HepG2 (cell line): Measurements from ENCODE around the gene KCTD13. TPM values are rescaled to one million over a fixed set of nuclear protein-coding genes. Genes with fewer than 3 reads are reported as not detected.

ENCODE experiments used
- ATAC-seq: fragments of 200-7000 bp; cut with Tn5 transposase; 3 replicates; pipeline ENCODE4 v1.9.1; 2020; ENCODE audit warnings: mild to moderate bottlenecking, moderate library complexity
- Bru-seq: library from RNA; stranded (reverse); fragments of 400-500 nt; gene quantifications from one replicate; lab custom pipeline; 2021; lab: Mats Ljungman, UMichigan
- BruChase-seq, 2 experiments: library from RNA; stranded (reverse); fragments of 400-500 nt; gene quantifications; one replicate each; lab custom pipeline; 2021; lab: Mats Ljungman, UMichigan
- BruUV-seq: library from RNA; stranded (reverse); fragments of 400-500 nt; replicated peaks from 2 replicates; lab custom pipeline; 2021; lab: Mats Ljungman, UMichigan
- CTCF ChIA-PET: fragments of 300-600 bp; formaldehyde crosslinking; extraction: SDS; loops from one replicate; lab custom pipeline; 2021; ENCODE audit warnings: low total read pairs, inconsistent platforms, low intra/inter-chr PET ratio; lab: Yijun Ruan, JAX
- POLR2A ChIA-PET: fragments of 350-600 bp; sonication (Branson Sonifier 250); formaldehyde crosslinking; loops from one replicate; lab custom pipeline; 2020; ENCODE audit warnings: antibody characterized with exemption, inconsistent platforms; lab: Yijun Ruan, JAX
- DNase-seq: peaks from one replicate; pipeline ENCODE4 v3.0.0-alpha.2; 2015; ENCODE audit warnings: low spot score
- FAIRE-seq: peaks from 3 replicates; lab custom pipeline; 2011; peaks lifted over from hg19 to GRCh38; lab: Jason Lieb, UNC
- H2AFZ ChIP-seq: one replicate; pipeline ENCODE4 v1.6.1; 2011; ENCODE audit warnings: low read length, inconsistent platforms
- H3K27ac ChIP-seq: fragments of 300-600 bp; 3 replicates; pipeline ENCODE4 v1.8.0; 2011; ENCODE audit warnings: mixed run types, mild to moderate bottlenecking, mixed read lengths, low read length, inconsistent platforms; ENCODE audit not compliant: insufficient read depth; ENCODE audit errors: extremely low read length
- H3K27me3 ChIP-seq, 2 experiments: fragments of 200-600 bp in 1 of 2; 2 replicates in 1 of 2; 3 replicates in 1 of 2; pipeline versions ENCODE4 v1.6.0 to v1.8.0; 2011; ENCODE audit warnings: low read length in 2 of 2, mild to moderate bottlenecking in 2 of 2, moderate library complexity in 2 of 2, inconsistent platforms in 1 of 2; ENCODE audit not compliant: insufficient read depth in 2 of 2, control insufficient read depth in 1 of 2
- H3K36me3 ChIP-seq, 2 experiments: fragments of 200-600 bp in 1 of 2; replicated peaks in 1 of 2; 2 replicates in 1 of 2; 3 replicates in 1 of 2; pipeline versions ENCODE4 v1.5.1 to v1.8.0; 2011; ENCODE audit warnings: low read length in 2 of 2, inconsistent platforms in 1 of 2; ENCODE audit not compliant: insufficient read depth in 2 of 2, control insufficient read depth in 1 of 2
- H3K4me1 ChIP-seq: 2 replicates; pipeline ENCODE4 v1.5.1; 2012; ENCODE audit warnings: low read length, inconsistent platforms; ENCODE audit not compliant: insufficient read depth
- H3K4me2 ChIP-seq: 2 replicates; pipeline ENCODE4 v1.6.0; 2011; ENCODE audit warnings: low read depth, low read length, inconsistent platforms
- H3K4me3 ChIP-seq, 3 experiments: fragments of 200-600 bp in 1 of 3; sonication (generic), shearing (Covaris generic) in 1 of 3; replicated peaks in 1 of 3; 2 replicates each; pipeline ENCODE4 v1.5.1; 2011 to 2016; ENCODE audit warnings: low read length in 3 of 3, inconsistent platforms in 2 of 3, low read depth in 2 of 3, mild to moderate bottlenecking in 2 of 3, control low read depth in 1 of 3, mixed read lengths in 1 of 3; ENCODE audit not compliant: insufficient read depth in 1 of 3
- H3K79me2 ChIP-seq: one replicate; pipeline ENCODE4 v1.6.1; 2011; ENCODE audit warnings: low read length, inconsistent platforms; ENCODE audit not compliant: insufficient read depth
- H3K9ac ChIP-seq: 2 replicates; pipeline ENCODE4 v1.6.0; 2011; ENCODE audit warnings: mild to moderate bottlenecking, low read depth, low read length, inconsistent platforms; ENCODE audit not compliant: insufficient read depth
- H3K9me3 ChIP-seq: 2 replicates; pipeline ENCODE4 v1.5.1; 2012; ENCODE audit warnings: mild to moderate bottlenecking, low read length
- H4K20me1 ChIP-seq: 2 replicates; pipeline ENCODE4 v1.6.0; 2011; ENCODE audit warnings: inconsistent platforms, mild to moderate bottlenecking, low read length, moderate library complexity; ENCODE audit not compliant: insufficient read depth
- ARNTL ChIP-seq: sonication (generic); formaldehyde crosslinking; IDR thresholded peaks from 2 replicates; pipeline ENCODE4 v1.4.0; 2020; ENCODE audit warnings: mild to moderate bottlenecking, missing genetic modification reagents
- CHD4 ChIP-seq: fragments of 200-600 bp; sonication (generic); IDR thresholded peaks from 2 replicates; pipeline ENCODE4 v1.7.0; 2017; ENCODE audit warnings: mild to moderate bottlenecking, low read length, borderline replicate concordance
- MBNL3 ChIP-seq: fragments of 250-450 bp; sonication (Bioruptor Pico); conservative IDR thresholded peaks from 2 replicates; pipeline ENCODE4 v1.8.0; 2022; ENCODE audit warnings: mild to moderate bottlenecking, inconsistent platforms
- MED8 ChIP-seq: sonication (generic); formaldehyde crosslinking; IDR thresholded peaks from 2 replicates; pipeline ENCODE4 v1.8.1; 2023; ENCODE audit warnings: mild to moderate bottlenecking, missing genetic modification reagents; ENCODE audit not compliant: insufficient replicate concordance
- SATB2 ChIP-seq: sonication (generic); formaldehyde crosslinking; IDR thresholded peaks from 2 replicates; pipeline ENCODE4 v1.5.0; 2020; ENCODE audit warnings: missing genetic modification reagents
- TBL1XR1 ChIP-seq: fragments of 150-350 bp; IDR thresholded peaks from 2 replicates; pipeline ENCODE4 v1.6.1; 2014; ENCODE audit warnings: borderline replicate concordance, low read length; ENCODE audit not compliant: partially characterized antibody
- ZBTB38 ChIP-seq: sonication (generic); formaldehyde crosslinking; IDR thresholded peaks from 2 replicates; pipeline ENCODE4 v1.5.1; 2020; ENCODE audit warnings: mild to moderate bottlenecking, missing genetic modification reagents
- ZNF335 ChIP-seq: sonication (generic); formaldehyde crosslinking; IDR thresholded peaks from 2 replicates; pipeline ENCODE4 v1.4.0; 2020; ENCODE audit warnings: missing genetic modification reagents
- ZNF773 ChIP-seq: sonication (generic); formaldehyde crosslinking; IDR thresholded peaks from 2 replicates; pipeline ENCODE4 v1.4.0; 2020; ENCODE audit warnings: missing genetic modification reagents, borderline replicate concordance
- WGBS: methylation state at CpG from one replicate; pipeline ENCODE4 v1.1.6; 2017; ENCODE audit warnings: low lambda C conversion rate; 5-methylcytosine and 5-hydroxymethylcytosine counted together
- in situ Hi-C: cut with HindIII; loops from 2 replicates; pipeline ENCODE4 v1.10.0; 2017; ENCODE audit warnings: low pct_unique_long_range_greater_than_20kb; ENCODE audit not compliant: extremely low pct_ligation_motif_present
- intact Hi-C: fragments of 100-400 bp; cut with micrococcal nuclease; formaldehyde crosslinking; loops from one replicate; pipeline ENCODE4 v1.10.0; 2022; ENCODE audit not compliant: unreplicated experiment
- long read RNA-seq, 2 experiments: library from RNA in 1 of 2; library from polyadenylated mRNA in 1 of 2; stranded (forward) in 1 of 2; unstranded in 1 of 2; transcript quantifications; one replicate each; pipeline ENCODE4 v2.0.0, GENCODE V29; 2019 to 2022
- polyA minus RNA-seq, 3 experiments: library from RNA; depleted of rRNA, polyadenylated mRNA; stranded (reverse); fragments of >200 nt; gene quantifications; 2 replicates each; pipeline ENCODE4 v1.2.3, GENCODE V29; 2011; ENCODE audit warnings: low replicate concordance in 1 of 3
- polyA plus RNA-seq, 8 experiments: library from polyadenylated mRNA; depleted of rRNA in 3 of 8; stranded (reverse) in 7 of 8; unstranded in 1 of 8; fragments of >200 nt; fragmentation: Illumina TruSeq in 4 of 8; extraction: Trizol in 4 of 8; gene quantifications; 2 replicates each; pipeline versions ENCODE4 v1.2.1 to v1.2.3, GENCODE V29; 2011 to 2016; ENCODE audit warnings: low read depth in 4 of 8, missing spikeins in 1 of 8, mixed read lengths in 1 of 8; ENCODE audit not compliant: insufficient read depth in 1 of 8
- total RNA-seq, 5 experiments: library from RNA; depleted of rRNA; stranded (reverse); fragments of >200 nt; fragmentation: Illumina TruSeq; extraction: Trizol; gene quantifications; 2 replicates each; pipeline ENCODE4 v1.2.3, GENCODE V29; 2016; ENCODE audit warnings: low read depth in 1 of 5
- TF ChIP-seq, protein P1 (sequence below): sonication (generic); formaldehyde crosslinking; IDR thresholded peaks from 2 replicates; pipeline ENCODE4 v1.5.0; 2020; ENCODE audit warnings: missing genetic modification reagents
- TF ChIP-seq, protein P2 (sequence below): sonication (generic); formaldehyde crosslinking; IDR thresholded peaks from 2 replicates; pipeline ENCODE4 v1.8.1; 2023; ENCODE audit warnings: mild to moderate bottlenecking, inconsistent platforms, moderate library complexity, missing genetic modification reagents, borderline replicate concordance

Gene KCTD13, protein sequence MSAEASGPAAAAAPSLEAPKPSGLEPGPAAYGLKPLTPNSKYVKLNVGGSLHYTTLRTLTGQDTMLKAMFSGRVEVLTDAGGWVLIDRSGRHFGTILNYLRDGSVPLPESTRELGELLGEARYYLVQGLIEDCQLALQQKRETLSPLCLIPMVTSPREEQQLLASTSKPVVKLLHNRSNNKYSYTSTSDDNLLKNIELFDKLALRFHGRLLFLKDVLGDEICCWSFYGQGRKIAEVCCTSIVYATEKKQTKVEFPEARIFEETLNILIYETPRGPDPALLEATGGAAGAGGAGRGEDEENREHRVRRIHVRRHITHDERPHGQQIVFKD
- total RNA-seq (2016; rRNA removed; fragmentation: Illumina TruSeq; extraction: Trizol) (3.9 and 6.3 TPM in 2 replicates), polyA plus RNA-seq (2011; rRNA removed) (14.7 and 15.2 TPM in 2 replicates), polyA minus RNA-seq (2011; rRNA and poly(A)+ RNA removed; ENCODE audit: low replicate concordance) (17.9 and 20.7 TPM in 2 replicates), Bru-seq, nascent RNA (percentile 79 among the genes with signal in this experiment), BruChase-seq, experiment 1, labeled RNA remaining after a 6-hour chase (percentile 83 among the genes with signal in this experiment), BruChase-seq, experiment 2, labeled RNA remaining after a 2-hour chase (percentile 87 among the genes with signal in this experiment)
- total RNA-seq (2016; cell fraction: cytosol; rRNA removed; fragmentation: Illumina TruSeq; extraction: Trizol; ENCODE audit: low read depth), result 5.8 and 7.7 TPM in 2 replicates
- 2.8 and 7.4 TPM in 2 replicates for total RNA-seq (2016; cell fraction: insoluble cytoplasmic fraction; rRNA removed; fragmentation: Illumina TruSeq; extraction: Trizol)
- total RNA-seq (2016; cell fraction: membrane; rRNA removed; fragmentation: Illumina TruSeq; extraction: Trizol), result 7.3 and 8.6 TPM in 2 replicates
- 9.6 and 9.7 TPM in 2 replicates for total RNA-seq (2016; cell fraction: nucleus; rRNA removed; fragmentation: Illumina TruSeq; extraction: Trizol)
- 8.7 and 10.2 TPM in 2 replicates for polyA plus RNA-seq (2011; cell fraction: cytosol; rRNA removed)
- polyA plus RNA-seq (2011; cell fraction: nucleus; rRNA removed), result 37.3 and 41.9 TPM in 2 replicates
- polyA plus RNA-seq (2012), result 8.8 and 11.0 TPM in 2 replicates
- polyA plus RNA-seq (2016; cell fraction: cytosol; fragmentation: Illumina TruSeq; extraction: Trizol; ENCODE audit: low read depth), result 5.4 and 7.2 TPM in 2 replicates
- polyA plus RNA-seq (2016; cell fraction: insoluble cytoplasmic fraction; fragmentation: Illumina TruSeq; extraction: Trizol; ENCODE audit: low read depth), result 6.8 and 8.7 TPM in 2 replicates
- polyA plus RNA-seq (2016; cell fraction: membrane; fragmentation: Illumina TruSeq; extraction: Trizol; ENCODE audit: low read depth), result 8.5 and 8.9 TPM in 2 replicates
- 31.0 and 34.1 TPM in 2 replicates for polyA plus RNA-seq (2016; cell fraction: nucleus; fragmentation: Illumina TruSeq; extraction: Trizol; ENCODE audit: insufficient read depth, low read depth)
- 4.5 and 5.2 TPM in 2 replicates for polyA minus RNA-seq (2011; cell fraction: cytosol; rRNA and poly(A)+ RNA removed)
- 18.8 and 20.0 TPM in 2 replicates for polyA minus RNA-seq (2011; cell fraction: nucleus; rRNA and poly(A)+ RNA removed)
- long read RNA-seq, experiment 1, transcript KCTD13-208 (6 exons, 2,528 nt), result major isoform, 6 of 10 reads
- long read RNA-seq, experiment 1, partial matches to known transcripts, result 0 of 10 reads
- long read RNA-seq, experiment 1, other reads (novel, unspliced or antisense), result 4 of 10 reads
- long read RNA-seq, experiment 2, transcript KCTD13-208 (6 exons, 2,528 nt), result major isoform, 14 of 33 reads
- long read RNA-seq, experiment 2, partial matches to known transcripts, result 5 of 33 reads
- long read RNA-seq, experiment 2, other reads (novel, unspliced or antisense), result 12 of 33 reads

DNA sequence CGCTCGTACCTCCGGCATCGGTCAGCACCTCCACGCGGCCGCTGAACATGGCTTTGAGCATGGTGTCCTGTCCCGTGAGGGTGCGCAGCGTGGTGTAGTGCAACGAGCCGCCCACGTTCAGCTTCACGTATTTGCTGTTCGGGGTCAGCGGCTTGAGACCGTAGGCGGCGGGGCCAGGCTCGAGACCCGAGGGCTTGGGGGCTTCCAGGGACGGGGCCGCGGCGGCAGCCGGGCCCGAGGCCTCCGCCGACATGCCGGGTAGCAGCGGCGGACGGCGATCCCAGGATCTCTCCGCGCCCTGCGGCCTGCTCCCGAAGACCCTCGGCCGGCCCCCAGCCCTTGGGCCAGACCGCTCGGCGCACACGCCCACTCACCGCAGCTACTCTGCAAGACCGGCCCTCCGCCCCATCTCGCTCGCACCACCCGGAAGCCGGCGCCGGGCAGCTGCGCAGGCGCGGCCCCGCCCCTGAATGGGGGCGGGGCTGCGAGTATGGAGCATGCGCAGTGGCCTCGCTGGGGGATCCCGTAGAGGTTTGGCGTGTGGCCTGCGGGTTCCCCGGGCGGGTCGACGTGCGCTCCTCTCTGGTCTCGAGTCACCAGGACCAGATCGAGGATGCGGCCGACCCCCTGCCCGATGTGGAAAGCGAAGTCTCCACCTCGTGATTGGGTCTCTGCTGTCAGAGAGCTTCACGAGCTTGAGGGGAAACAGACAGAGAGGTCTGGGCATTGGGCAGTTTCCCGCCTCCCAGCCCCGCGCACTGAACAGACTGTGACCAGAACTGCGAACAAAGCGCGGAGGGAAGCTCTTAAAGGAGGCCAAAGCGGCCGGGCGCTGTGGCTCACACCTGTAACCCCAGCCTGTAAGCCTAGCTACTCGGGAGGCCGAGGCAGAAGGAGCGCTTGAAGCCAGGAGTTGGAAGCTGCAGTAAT is at the start of gene KCTD13:
Gene KCTD13 (minus strand): TSS at position 446 of the 930 bp plus-strand sequence. CDS start 193 bp downstream, at position 253.
- peak within 1 kb of the TSS; percentile 98 for H3K4me2 ChIP-seq
- H3K79me2 ChIP-seq, result peaks cover 13% of the 10 kb centered on the region
- no peaks in the 10 kb centered on the region for H3K27me3 ChIP-seq
- no peaks in the 10 kb centered on the region for H4K20me1 ChIP-seq
- FAIRE-seq, result no peak
- H3K4me3 ChIP-seq, result peak within 1 kb of the TSS; percentile 80 to 96 (median 87)
- in situ Hi-C loops, result loop anchor here (5.0 kb wide), 1 partner anchor 36 kb away; the partner anchor contains the start of gene TMEM219
- H3K36me3 ChIP-seq, result peaks cover 2 to 17% of the 10 kb centered on the region in 2 experiments; a peak in 3 of 5 replicates
- H2AFZ ChIP-seq, result peak within 1 kb of the TSS; percentile 55
- peak; percentile 82 for DNase-seq
- no peaks in the 10 kb centered on the region for H3K9me3 ChIP-seq
- peak; percentile 96 for ATAC-seq
- BruUV-seq, result no TSS peak
- intact Hi-C loops, result loop anchor here (1.0 to 5.0 kb wide), 3 partner anchors 36 to 95 kb away; partner anchors contain the start of genes TAOK2 and TMEM219
- ChIA-PET CTCF (no interaction called here), POLR2A (interaction anchor here (0.5 to 4.3 kb wide), 27 partner anchors 8 to 247 kb away, joined by 3 to 68 read pairs (median 5); partner anchors contain the start of genes ALDOA, ASPHD1, CDIPT and PAGR1)
- WGBS, result under 1% methylated on average over 21 of the region's 89 CpGs
- H3K27ac ChIP-seq, result peak within 1 kb of the TSS; percentile 77
- H3K9ac ChIP-seq, result peak within 1 kb of the TSS; percentile 83
- H3K4me1 ChIP-seq, result peaks cover 31% of the 10 kb centered on the region
- TF ChIP-seq ARNTL (CRISPR knock-in tag), result peak; percentile 77
- peak; percentile 75 for TF ChIP-seq ZNF335 (CRISPR knock-in tag)
- no peak; the same call in 1 of the 2 replicates for TF ChIP-seq SATB2
- peak; percentile 57 for TF ChIP-seq MED8 (CRISPR knock-in tag)
- peak; percentile 57 for TF ChIP-seq ZBTB38 (CRISPR knock-in tag)
- TF ChIP-seq, protein P1, sequence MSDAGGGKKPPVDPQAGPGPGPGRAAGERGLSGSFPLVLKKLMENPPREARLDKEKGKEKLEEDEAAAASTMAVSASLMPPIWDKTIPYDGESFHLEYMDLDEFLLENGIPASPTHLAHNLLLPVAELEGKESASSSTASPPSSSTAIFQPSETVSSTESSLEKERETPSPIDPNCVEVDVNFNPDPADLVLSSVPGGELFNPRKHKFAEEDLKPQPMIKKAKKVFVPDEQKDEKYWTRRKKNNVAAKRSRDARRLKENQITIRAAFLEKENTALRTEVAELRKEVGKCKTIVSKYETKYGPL, result peak; percentile 67; the same call in 1 of the 2 replicates
- TF ChIP-seq TBL1XR1, result no peak
- no peak; the same call in 1 of the 2 replicates for TF ChIP-seq ZNF773 (CRISPR knock-in tag)
- TF ChIP-seq, protein P2, sequence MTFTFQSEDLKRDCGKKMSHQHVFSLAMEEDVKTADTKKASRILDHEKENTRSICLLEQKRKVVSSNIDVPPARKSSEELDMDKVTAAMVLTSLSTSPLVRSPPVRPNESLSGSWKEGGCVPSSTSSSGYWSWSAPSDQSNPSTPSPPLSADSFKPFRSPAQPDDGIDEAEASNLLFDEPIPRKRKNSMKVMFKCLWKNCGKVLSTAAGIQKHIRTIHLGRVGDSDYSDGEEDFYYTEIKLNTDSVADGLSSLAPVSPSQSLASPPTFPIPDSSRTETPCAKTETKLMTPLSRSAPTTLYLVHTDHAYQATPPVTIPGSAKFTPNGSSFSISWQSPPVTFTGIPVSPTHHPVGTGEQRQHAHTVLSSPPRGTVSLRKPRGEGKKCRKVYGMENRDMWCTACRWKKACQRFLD, result peak; percentile 97
- TF ChIP-seq MBNL3, result no peak
- no peak for TF ChIP-seq CHD4
